NCI-H2171 treated with DMSO at 0.1 percent for 48 hours (cell line): Measurements from ENCODE around the gene PALM.
"Not testable (repeated sequence)": the region's sequence is repeated elsewhere in the genome, so short reads cannot be mapped to it uniquely, and the experiment has no call there.

Source experiments
- DNase-seq: peaks from one replicate; lab custom pipeline; 2025; lab: John Stamatoyannopoulos, UW

Gene PALM

GRCh38 chr19:678791-679388 is 29.8 kb upstream of the PALM start:
- no peak for DNase-seq

DNA sequence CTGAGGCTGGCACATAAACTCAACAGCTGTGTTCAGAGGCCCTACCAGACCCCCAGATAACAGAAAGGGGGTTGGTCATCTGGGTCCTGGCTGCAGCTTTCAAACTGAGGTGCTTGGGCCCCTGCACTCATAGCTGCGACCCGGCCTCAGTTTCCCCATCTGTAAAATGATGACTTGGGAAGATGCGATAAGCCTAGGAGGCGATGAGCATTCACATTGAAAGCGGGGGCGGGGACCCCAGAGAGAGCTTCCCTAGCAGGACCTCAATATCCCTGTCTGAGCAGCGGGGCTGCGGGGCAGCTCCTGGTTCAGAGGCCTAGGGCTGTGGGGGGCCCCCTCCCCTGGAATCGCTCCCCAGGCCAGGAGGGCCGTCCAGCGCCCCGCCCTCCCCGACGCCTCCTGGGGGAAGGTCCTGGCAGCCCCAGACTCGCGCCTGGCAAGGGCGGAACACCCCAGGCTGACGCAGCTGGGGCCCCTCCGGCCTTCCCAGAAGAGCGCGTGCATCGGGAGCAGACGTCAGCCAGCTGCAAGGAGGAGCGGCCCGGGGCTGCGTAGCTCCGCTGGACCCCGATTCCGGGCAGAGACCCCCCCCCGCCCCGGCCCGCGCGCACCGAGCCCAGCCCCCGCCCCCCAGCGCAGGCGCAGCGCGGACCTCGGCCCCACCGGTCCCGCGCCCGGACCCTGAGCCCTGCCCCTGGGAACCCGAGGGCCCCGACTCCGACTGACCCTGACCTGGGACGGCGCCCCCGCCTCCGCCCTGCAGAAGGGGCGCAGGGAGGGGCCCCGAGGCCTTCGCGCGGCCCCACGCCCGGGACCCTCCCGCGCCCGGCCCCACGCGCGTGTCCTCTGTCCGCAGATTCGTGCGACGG is 29.1 kb upstream of the PALM start:
- DNase-seq = peak; percentile 55

DNA sequence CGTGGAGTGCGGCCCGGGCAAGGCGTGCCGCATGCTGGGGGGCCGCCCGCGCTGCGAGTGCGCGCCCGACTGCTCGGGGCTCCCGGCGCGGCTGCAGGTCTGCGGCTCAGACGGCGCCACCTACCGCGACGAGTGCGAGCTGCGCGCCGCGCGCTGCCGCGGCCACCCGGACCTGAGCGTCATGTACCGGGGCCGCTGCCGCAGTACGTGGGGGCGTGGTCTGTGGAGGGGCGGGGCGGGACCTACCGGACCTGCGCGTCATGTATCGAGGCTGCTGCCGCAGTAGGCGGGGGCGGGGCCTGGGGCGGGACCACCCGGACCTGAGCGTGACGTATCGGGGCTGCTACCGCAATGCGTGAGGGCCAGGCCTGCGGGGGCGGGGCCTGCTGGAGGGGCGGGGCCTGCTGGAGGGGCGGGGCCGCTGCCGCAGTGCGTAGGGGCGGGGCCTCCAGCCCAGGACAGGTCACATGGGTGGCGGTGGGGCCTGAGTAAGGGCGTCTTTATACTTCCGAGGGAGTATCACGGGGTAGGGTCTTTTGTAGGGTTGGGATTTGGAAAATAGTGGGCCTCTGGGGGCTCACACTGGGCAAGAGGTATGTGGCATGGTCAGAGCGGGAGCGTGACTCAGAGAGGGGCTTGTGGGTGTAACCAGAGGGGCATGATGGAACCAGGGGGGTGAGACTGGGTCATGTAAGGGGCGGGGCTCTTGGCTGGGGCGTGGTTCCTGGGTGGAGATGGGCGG is 28.3 kb upstream of the PALM start:
- DNase-seq = peak; percentile 96

GRCh38 chr19:681029-682019 is 27.4 kb upstream of the PALM start:
- DNase-seq = no peak

DNA sequence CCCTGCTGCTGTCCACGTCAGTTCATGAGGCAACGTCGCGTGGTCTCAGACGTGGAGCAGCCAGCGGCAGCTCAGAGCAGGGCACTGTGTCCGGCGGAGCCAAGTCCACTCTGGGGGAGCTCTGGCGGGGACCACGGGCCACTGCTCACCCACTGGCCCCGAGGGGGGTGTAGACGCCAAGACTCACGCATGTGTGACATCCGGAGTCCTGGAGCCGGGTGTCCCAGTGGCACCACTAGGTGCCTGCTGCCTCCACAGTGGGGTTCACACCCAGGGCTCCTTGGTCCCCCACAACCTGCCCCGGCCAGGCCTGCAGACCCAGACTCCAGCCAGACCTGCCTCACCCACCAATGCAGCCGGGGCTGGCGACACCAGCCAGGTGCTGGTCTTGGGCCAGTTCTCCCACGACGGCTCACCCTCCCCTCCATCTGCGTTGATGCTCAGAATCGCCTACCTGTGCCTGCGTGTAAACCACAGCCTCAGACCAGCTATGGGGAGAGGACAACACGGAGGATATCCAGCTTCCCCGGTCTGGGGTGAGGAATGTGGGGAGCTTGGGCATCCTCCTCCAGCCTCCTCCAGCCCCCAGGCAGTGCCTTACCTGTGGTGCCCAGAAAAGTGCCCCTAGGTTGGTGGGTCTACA is 25.9 kb upstream of the PALM start:
- no peak for DNase-seq

- DNase-seq = no peak
These were observed 23.2 kb upstream of the PALM start for GRCh38 chr19:685454-685931.

DNA sequence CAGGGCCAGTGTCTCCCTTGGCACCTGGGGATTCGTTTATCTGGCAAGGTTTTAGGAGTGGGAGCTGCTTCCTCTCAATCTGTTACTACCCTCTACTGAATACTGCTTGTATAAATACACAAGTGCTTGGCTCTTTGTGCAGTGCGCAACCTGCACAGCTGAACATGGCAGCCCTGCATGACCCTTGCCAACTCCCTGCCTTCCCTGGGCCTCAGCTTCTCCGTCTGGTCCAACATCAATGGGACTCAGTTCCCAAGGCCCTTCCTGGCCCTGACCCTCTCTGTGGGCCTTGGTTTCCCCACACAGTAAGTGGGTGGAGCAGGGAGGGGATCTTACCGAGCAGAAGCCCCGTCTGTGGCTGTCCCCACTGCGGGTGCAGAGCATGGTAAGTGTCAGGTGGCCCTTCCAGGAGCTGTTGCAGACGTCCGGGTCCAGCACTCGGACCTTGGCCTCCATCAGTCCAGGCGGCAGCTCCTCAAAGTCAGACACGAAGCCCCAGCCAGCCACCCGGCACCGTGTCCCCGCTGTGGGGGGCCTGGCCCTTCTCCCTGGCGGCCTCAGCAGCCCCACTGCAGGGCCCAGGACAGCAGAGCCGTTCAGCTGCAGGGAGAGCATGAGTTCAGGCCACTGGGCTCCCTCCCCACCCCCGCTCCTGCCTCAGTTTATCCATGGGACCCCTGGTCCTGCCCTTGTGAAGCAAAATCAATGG is 22.0 kb upstream of the PALM start:
- DNase-seq = no peak

DNA sequence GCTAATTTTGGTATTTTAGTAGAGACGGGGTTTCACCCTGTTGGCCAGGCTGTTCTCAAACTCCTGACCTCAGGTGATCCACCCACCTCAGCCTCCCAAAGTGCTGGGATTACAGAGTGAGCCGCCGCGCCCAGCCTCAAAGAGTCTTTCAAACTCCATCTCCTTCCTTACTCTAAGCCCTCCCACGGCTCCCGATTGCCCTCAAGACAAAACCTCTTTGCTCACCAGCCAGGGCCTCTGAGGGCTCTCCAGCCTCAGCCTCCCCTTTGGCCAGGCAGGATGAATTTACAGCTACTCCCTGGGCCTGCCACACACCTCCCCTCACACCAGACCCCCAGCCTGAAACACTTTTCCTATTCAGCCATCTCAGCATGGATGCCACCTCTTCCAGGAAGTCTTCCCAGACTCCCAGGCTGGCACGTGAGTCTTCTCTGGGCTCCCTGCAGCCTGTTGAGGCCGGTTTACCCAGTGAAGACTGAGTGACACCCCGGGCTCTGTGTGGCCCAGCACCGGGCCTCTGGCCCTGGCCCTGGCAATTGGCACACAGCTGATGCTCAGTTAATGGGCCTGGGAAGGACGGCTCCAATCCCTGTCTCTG is 21.1 kb upstream of the PALM start:
- no peak for DNase-seq

GRCh38 chr19:688214-688613 is 20.5 kb upstream of the PALM start:
- DNase-seq = no peak

DNA sequence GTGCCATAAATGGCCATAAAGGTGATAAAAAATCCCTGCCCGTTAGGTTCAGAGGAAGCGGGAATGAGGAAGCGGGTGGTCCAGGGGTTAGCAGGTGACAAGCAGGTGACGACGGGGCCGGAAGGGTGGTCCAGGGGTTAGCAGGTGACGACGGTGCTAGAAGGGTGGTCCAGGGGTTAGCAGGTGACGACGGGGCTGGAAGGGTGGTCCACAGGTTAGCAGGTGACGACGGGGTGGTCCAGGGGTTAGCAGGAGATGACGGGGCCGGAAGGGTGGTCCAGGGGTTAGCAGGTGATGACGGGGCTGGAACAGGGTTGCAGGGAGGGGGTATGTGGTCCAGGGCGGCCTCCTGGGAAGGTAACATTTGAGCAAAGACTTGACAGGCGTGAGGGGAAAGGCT is 19.7 kb upstream of the PALM start:
- DNase-seq = no peak

DNA sequence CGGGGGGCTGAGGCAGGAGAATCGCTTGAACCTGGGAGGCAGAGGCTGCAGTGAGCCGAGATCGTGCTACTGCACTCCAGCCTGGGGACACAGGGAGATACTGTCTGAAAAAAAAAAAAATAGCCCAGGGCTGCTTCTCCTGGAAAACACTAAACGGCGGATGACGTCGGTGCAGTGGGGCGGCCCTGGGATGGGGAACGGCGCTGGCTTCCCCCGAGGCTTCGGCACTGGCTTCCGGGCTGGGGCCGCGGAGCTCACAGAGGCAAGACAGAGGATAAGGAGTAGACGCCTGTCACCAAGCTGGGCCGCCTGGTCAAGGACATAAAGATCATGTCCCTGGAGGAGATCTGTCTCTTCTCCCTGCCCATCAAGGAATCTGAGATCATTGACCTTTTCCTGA is 18.5 kb upstream of the PALM start:
- no peak for DNase-seq

DNA sequence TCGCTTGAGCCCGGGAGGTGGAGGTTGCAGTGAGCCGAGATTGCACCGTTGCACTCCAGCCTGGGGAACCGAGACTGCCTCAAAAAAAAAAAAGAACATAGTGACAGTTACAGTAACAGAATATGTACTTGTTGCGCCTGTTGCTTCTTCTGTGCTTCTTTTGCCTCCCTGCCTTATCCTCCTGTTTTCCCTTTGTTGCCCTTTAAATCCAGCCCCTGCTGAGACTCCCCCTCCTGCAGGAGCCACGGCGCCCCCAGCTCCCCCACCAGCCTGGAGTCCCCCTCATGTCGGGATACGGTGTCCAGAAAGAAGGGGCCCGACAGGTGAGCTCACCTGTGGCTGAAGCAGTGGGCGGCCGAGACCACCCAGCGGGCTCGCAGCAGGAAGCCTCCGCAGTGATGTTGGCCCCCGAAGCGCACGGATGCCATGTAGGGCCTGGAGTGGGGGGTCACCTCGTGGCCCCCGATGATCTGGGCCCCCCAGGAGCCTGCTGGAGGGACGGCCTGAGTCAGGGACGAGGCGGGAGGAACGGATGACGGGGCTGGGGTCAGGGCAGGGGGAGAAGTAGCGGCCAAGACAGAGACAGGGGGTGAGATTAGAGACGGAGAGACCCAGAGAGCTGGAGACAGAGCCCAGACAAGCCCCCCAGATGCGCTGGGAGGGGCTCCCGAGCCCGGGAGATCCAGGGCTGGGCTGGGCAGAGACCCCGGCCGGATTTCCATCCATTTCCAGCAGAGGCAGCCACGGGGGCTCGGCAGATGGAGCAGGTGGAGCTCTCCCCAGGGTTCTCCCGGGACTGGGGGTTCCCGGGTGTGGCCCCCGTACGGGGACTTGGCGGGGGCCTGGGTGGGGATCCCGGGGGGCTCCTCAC is 14.0 kb upstream of the PALM start:
- no peak for DNase-seq

DNA sequence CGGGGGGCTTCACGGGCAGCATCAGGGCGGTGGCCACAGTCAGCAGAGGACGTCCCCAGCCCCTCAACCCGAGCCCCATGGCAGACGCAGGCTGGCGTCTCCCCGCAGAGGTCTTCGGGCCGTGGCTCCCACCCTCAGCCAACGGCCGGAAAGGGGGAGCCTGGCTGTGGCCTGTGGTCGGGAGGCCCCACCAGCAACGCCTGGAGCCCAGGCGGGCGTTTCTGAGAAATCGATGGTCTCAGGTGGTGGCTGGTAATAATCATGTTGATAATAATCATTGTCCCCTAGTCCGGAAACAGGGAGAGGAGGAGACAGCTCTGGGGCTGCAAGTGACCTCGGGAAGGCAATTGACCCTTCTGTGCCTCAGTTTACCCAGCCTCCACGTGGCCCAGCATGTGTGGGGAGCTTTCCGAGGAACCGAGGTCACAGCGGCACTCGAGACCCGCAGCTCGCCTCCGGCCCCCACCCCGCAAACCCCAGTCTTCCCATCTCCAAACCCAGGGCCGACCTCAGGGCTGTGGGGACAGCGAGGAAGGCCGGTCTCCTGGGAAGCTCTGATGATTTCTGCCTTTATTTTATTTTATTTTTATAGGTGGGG is 13.3 kb upstream of the PALM start, which contains the start of gene PRSS57:
Gene PRSS57, minus strand, starts transcription at position 101 of the 598 bp plus-strand sequence. Its CDS starts 22 bp downstream, at position 79.
- DNase-seq = no peak

DNA sequence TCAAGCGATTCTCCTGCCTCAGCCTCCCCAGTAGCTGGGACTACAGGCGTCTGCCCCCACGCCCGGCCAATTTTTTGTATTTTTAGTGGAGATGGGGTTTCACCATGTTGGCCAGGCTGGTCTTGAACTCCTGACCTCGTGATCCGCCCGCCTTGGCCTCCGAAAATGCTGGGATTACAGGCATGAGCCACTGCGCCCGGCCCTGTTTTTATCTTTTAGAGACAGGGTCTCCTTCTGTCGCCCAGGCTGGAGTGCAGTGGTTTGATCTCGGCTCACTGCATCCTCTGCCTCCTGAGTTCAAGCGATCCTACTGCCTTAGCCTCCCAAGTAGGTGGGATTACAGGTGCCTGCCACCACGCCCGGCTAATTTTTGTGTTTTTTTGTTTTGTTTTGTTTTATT is 10.2 kb upstream of the PALM start:
- DNase-seq = not testable (repeated sequence)

DNA sequence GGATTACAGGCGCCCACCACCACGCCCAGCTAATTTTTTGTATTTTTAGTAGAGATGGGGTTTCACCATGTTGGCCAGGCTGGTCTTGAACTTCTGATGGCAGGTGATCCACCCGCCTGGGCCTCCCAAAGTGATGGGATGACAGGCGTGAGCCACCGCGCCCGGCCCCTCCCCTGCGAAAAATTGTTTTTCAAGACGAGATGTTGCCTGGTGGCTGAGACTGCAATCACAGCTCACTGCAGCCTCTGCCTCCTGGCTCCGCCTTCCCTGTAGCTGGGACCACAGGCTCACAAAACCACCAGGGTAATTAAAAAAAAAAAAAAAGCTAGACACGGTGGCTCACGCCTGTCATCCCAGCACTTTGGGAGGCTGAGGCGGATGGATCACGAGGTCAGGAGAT is 8.8 kb upstream of the PALM start:
- not testable (repeated sequence) for DNase-seq

DNA sequence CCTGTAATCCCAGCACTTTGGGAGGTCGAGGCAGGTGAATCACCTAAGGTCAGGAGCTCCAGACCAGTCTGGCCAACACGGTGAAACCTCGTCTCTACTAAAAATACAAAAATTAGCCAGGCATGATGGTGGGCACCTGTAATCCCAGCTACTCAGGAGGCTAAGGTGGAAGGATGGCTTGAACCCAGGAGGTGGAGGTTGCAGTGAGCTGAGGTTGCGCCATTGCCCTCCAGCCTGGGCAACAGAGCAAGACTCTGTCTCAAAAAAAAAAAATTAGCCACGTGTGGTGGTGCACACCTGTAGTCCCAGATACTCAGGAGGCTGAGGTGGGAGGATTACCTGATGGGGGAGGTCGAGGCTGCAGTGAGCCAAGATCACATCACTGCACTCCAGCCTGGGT is 5.9 kb upstream of the PALM start:
- not testable (repeated sequence) for DNase-seq

DNA sequence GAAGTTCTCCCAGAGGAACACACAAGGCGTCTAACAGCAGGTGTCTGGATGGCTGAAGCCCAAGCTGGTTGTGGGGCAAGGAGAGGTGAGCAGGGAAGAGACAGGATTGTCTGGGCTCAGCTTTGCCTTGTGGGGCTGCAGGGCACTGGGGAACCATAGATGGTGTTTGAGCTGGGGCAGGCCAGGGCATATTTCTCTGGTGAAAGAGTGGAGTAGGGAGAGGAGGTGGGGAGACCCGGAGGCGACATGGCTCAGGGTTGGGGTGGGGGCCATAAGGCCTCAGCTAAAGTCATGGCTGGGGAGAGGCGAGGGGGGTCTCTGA is 5.4 kb upstream of the PALM start:
- DNase-seq = no peak

DNA sequence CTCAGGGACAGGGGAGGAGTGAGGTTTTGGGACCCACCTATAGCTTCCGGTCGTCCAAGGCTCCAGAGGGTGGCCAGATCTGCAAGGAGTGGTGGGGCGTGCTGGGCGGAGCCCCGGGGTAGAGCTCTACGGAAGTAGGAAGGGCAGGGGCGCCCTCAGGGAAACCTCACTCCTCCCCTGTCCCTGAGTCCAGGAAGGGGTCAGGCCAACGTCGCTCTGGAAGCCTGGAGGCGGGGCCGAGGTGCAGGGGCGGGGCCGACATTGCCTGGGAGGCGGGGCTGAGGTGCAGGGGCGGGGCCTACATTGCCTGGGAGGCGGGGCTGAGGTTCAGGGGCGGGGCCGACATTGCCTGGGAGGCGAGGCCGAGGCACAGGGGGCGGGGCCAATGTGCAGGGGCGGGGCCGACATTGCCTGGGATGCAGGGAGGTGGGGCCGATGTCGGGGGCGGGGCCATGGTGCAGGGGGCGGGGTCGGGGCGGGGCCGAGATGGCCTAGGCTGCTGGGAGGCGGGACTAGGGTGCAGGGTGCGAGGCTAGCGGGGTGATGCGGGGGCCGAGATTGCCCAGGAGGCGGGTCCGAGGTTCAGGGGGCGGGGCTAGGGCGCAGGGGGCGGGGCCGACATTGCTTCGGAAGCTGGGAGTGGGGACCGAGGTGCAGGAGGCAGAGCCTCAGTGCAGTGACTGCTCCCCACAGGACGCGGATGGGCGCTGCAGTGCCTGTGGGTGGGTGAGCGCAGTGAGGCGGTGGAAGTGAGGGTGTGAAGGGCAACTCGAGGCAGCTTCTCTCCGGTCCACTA is 4.9 kb upstream of the PALM start:
- DNase-seq = no peak
